GM18517 (cell line): ENCODE results near the gene CORIN.

Experiments used
- ATAC-seq: cut with Tn5 transposase; IDR thresholded peaks from one replicate; pipeline ENCODE4 v1.9.1; 2021; ENCODE audit warnings: mild to moderate bottlenecking, moderate library complexity; ENCODE audit not compliant: unreplicated experiment

CORIN gene

DNA sequence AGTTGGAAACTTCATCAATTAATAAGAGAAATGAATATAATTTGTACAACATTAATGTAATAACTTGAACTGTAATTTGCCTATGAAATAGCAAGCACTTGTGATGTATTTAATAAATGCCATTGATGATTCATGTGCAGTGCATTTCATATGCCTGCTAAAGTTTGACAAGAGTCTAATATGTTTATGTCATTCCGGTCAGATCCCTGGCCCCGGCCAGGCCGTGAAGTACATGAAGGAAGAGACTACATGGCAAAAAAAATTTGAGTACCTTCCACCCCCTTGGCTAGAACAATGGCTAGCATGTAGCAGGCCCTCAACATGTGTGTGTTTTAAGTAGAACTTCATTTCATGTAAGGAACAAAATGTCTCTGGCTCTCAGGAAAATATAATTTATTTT, 191.5 kb downstream of the CORIN start:
- ATAC-seq = no peak

DNA sequence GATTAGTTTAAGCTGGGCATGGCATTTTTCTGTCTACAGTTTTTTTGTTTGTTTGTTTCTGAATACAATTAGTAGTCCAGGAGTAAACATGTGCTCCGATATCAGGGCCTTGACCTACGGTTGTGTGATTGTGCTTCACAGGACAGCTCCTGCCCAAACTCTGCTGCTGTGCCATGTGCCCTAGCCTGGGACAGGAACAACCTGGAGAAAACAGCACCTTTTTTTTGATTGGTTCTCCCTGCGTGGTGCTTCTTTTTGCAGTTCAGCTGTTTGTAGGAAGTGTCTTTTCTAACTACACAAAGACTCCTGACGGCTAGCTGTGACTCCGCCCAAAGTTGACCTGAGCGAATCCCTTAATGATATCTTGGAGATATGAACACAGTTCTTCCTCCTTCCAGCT, 194.0 kb downstream of the CORIN start:
- ATAC-seq = no peak

DNA sequence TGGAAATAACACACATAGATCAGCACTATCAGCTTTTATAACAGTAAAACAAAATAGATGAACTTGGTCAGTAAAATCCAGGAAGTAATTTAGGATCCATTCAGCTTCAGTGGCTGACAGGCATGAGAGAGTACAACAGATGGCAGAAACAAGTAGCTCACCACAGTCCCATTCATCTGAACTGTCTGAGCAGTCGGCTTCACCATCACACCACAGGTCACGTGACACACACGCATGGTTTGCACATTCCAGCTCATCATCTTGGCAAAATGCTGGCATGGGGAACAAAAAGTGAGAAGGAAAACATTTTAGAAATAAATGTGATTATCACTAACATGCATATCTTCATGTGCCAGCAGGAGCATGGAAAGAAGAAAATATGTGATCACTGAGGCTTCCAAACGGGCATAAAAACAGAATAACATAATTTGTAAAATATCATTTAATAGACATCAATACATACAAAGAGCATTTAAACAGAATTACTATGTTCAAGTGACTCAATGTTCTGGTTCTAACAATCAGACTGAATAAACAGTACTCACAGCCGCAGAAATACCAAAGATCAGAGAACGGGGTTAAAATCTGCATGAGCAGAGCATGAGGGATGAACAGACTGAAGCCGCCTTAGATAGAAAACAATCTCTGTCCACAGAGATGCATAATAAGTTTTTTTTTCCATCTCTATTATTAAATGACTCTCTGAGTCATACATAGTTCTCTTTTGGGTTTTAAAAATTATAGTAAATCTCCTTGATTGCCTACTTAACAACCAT, 194.7 kb downstream of the CORIN start:
- no peak for ATAC-seq

DNA sequence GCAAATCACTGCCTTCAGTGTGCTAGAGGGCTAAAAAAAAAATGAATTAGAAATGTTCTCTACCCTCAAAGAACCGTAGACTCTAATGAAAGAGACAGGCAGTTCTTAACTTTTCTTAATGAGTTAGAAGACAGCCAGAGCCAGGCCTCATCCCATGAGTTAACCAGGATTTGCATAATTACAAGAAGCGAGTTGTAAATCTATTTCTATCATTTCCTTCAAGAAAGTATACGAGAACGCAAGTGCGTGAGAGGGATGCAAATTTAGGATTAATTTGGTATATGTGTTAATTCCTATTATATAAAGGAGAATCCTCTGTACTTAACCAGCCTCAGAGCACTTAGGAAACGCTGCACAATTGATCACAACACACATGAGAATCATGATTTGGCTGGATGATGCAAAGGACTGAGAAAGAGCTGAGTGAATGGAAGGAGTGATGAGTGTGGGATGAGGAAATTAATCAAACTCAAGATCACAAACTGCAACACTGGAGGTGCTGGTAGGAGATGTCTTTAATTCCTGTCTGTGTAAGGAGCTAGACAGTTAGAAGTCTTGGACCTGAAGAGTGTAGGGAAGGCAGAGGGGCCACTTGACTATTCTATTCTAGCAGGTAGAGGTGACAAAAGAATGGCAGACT, 195.6 kb downstream of the CORIN start:
- no peak for ATAC-seq

DNA sequence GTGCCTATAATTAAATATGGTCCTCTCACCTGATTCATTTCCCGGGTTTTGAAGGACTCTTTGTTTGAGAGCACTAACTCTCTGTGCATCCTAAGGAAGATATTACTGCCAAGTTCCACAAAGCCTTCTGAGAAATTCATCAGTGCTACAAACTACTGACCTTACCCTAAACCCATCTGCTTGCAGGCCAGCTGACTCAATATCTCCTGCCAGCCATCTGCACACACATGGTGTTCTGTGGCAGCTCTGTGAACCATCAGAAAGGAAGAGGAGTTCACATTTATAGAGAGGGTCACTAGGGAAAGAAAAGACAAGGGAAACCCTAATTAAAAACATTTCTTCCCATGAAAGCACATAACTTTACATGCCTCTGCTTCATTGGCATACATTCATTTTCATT, 196.1 kb downstream of the CORIN start:
- no peak for ATAC-seq

DNA sequence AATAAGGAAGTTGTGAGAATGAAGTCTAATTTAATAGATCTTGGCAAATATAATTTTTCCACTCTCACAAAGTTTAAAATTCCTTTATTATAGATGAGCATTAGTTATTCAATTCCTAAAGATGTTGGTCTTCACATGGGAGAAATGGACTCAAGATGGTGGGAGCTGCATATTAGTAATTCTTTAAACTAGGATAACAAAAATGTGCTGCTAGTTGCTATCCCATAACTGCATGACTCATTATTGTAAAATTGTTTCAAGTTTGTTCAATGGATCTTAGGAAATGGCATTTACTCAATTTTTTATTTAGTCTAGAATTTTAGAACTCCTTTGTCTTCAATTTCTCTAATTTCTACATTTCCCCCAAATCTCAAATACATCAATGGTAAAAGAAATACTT, 197.0 kb downstream of the CORIN start:
- ATAC-seq = no peak

DNA sequence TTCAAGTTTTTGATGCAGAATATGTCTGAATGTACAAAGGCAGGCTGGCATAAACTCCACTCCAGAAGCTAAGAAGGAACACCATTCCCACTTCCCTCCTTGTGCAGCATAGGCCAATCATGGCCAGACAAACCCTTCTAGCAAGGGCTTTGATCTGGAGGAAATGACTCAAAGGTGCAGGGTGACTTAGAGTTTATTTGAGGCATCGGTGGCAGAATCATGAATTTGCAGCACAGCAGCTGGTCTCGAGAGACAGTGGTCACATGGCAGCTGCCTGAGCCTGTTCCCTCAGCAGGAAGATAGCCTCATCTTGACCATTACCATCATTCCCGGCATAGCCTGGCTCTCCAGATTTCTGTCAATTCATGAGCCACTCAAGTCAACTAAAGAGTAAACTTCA, 198.3 kb downstream of the CORIN start:
- ATAC-seq = no peak

DNA sequence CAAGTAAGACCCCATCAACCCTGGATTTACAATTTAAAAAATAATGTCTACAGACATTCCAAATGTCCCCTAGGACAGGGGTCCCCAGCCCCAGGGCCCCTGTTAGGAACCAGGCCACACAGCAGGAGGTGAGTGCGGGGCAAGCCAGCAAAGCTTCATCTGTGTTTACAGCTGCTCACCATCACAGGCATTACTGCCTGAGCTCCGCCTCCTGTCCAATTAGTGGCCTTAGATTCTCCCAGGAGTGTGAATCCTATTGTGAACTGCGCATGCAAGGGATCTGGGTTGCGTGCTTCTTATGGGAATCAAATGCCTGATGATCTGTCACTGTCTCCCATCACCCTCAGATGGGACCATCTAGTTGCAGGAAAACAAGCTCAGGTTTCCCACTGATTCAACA, 206.7 kb downstream of the CORIN start:
- ATAC-seq = no peak

DNA sequence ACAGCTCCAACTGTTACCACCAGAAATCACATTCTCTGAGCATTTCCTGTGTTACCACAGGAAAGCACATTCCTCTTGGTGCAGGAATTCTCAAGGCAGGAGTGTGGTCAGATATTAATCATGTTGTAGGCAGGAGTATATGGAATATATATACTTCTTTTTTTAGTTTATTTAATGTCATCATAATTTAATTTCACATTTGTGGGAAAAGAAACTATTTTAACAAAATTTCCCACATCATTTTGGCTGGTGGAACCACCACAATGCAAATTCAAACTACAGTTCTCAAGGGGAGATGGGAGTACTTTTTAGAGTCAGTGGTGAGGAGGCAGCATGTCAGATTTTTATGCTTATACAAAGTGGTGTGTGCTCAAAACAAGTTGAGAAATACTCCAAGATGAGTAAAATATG, 213.8 kb downstream of the CORIN start:
- no peak for ATAC-seq

DNA sequence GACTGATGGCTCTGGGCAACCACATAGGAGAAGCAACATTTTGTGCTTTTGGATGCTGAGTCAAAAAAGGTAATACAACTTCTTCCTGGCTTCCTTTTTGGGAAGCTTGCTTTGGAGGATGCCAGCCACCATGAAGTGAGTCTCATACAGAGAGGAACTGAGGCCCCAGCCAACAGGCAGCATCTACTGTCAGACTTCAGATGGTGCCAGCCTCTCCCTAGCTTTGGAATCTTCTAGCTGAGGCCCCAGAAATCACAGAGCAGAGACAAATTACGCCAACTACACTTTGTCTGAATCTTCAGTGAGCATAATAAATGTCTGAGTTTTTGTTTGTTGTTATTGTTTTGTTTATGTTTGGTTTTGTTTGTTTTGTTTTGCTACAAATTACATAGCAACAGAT, 216.7 kb downstream of the CORIN start:
- ATAC-seq = no peak

DNA sequence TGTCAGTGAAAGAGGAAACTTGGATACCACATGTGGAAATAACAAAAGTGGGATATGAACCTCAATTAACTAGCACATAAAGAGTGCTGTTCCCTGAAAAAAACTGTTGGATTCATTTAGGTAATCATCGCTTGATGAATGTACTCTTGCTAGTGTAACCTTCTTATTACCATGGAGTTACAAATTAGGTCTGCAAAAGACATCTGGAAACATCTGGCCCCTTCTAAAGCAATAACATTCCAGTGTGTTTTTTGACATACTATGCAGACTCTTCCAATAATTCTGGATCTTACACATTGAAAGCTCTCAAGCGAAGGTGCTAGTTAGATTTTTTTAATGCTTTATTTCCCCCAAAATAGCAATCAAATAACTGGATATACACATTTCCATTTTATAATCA, 218.2 kb downstream of the CORIN start:
- ATAC-seq = no peak

DNA sequence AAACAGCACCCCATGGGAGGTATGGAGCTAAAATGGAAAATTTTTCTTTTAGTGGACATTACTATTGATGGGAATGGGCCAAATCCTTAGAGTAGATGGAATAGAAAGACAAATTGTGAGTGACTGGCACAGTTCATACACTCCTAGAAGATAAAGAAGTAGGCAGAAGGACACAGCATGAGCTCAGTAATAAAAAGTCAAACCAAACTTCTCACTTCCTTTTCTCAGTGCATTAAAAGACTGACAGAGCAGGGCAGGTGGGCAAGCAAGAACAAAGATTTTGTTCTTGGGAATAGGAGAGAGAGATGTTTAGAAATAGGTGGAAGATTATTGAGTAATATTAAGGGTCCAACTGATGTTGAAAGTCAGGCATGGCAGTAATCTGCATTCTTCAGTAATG, 220.3 kb downstream of the CORIN start:
- peak; percentile 79 for ATAC-seq

DNA sequence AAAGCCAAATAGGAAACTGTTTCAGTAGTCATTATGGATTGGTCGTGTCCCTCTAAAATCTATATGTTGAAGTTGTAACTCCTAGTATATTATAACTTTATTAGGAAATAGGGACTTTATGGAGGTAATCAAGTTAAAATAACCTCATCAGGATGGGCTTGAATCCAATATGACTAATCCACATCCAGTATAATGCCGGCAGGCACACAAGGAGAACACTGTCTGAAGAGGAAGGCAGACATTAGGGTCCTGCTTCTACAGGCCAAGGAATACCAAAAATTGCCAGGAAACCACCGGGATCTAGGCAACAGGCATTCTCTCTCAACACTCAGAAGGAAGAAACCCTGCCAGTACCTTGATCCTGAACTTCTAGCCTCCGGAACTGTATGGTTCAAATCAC, 222.5 kb downstream of the CORIN start:
- ATAC-seq = no peak

DNA sequence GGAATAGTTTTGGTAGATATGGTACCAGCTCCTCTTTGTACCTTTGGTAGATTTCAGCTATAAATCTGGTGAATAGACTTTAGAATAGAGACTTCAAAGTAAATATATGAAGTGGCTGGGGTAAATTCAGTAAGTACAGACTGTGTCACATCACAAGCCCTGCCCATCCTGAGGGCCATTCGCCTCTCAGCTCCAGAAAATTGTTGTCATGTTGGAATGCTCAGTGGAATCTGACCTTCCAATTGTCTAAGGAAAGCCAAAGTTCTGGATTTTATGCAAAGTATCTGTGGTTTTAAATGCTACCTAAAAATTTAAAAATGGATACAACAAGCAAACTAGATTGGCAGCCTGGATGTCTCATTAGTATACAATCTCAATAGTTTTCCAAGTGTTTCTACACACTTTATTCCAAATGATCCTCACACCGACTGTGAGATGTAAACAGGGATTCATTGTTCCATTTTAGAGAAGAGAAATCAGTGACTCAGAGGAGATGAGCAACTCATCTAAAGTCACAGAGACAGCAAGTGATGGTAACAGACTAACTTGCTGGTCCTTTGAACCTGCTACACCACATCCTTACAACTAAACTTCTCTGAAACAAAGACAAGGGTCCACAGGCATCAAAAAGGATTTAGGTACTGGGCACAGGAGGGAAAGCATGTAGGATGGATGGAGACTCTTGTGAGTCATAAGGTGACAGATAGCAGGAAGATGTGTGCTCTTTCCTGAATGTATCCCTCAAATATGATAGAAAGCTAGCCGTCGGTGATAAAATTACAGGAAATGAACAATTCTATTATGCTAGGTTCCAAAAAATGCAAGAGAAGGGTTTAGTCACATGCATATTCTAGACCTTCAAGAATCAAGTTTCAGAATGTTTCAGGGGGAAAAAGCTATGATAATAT, 225.5 kb downstream of the CORIN start:
- no peak for ATAC-seq

DNA sequence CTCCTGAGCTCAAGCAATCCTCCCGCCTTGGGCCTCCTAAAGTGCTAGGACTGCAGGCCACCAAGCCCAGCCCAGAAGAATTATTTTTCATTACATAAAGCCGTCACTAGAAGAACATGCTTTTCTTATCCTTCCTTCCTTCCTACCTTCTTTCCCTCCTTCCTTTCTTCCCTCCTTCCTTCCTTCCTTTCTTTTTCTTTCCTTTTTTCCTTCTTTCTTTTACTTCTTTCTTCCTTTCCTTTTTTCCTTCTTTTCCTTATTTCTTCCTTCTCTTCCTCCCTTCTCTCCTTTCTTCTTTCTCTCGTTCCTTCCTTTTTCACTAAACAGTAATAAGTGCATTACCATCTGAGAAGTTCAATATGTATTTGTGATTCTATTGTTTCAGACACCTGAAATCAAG, 231.4 kb downstream of the CORIN start:
- no peak for ATAC-seq

DNA sequence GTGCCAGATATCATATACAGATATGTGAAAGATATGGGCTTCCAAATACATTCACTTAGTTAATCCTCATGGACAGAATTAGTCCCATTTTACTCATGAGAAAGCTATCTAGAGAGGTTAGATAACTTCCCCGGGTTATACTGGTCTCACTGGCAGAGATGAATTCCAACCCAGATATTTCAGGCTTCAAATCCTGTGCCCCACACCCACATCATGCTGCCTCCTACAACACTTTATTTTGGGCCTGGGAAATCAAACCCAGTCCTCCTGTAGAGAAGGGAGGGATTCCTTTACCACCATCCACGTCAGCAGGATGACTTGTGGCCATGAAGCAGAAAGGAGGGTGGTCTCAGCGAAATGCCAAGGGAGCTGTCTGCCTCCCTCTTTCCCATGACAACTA, 239.0 kb downstream of the CORIN start:
- no peak for ATAC-seq

DNA sequence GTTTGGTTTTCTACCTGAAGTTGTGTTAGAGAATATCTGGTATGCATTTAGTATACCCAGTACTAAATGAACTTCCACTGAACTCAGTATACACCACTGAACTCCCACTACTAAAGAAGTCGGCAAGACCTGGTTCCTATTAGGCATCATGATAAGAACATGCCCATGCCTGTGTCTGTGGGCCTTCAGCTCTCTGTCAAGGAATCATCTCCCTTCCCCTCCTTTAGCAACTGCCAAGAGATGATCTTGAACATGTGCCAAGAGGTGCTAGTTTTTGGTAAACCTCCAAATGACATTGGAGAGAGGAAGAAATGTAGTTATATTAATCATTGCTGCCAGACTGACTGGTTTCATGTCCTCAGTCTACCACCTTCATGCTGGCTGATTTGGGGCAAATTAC, 239.5 kb downstream of the CORIN start:
- no peak for ATAC-seq

DNA sequence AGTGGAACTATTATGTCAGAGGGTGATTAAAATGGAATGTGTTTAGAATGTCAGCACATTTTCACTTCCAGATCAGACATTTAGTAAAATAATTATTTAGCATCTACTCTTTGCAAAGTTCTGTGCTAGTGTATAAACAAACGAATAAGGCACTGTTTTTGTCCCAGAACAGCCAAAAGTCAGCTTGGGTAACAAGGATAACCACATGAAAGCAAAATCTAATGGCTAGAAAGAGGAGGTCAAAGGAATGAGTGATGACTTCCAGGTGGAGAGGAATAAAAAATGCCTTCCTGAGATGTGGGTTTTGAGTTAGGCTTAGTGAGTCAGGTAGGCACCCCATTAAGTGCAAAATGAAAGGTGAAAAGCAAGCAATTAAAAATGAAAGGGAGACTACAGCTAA, 240.2 kb downstream of the CORIN start:
- no peak for ATAC-seq

DNA sequence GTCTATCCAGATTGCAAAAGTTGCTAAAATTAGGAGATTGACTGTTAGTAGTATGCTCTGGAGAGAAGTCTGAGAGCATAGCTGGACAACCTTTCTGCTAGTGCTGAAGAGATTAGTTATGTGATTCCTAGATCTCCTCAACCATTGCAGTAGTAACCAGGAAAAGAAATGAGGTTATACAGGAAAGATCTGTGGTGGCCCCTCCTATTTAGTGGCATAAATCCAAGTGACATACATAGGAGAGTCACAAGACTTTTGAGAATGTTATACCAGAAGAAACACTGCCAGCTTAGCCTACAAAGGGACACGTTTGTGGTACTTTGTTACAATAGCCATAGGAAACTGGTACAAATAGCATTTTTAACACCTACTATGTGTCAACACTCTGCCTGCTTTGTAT, 247.5 kb downstream of the CORIN start:
- no peak for ATAC-seq

DNA sequence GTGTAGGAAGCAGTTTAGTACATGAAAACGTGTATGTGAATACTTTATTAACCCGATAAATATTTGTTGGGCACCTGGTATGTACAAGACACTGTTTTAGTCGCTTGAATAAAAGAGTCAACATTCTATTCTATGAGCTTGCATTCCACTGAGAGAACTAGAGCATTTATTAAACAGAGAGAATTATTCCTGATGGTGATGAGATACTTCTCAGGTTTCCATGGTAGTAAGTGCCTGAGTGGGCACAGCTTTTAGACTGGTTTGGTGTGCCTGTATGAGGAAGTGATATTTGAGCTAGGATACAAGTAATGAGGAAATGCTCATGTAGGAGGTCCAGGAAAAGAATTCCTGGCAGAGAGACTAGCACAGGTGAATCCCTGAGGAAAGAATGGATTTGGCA, 258.6 kb downstream of the CORIN start:
- ATAC-seq = no peak

DNA sequence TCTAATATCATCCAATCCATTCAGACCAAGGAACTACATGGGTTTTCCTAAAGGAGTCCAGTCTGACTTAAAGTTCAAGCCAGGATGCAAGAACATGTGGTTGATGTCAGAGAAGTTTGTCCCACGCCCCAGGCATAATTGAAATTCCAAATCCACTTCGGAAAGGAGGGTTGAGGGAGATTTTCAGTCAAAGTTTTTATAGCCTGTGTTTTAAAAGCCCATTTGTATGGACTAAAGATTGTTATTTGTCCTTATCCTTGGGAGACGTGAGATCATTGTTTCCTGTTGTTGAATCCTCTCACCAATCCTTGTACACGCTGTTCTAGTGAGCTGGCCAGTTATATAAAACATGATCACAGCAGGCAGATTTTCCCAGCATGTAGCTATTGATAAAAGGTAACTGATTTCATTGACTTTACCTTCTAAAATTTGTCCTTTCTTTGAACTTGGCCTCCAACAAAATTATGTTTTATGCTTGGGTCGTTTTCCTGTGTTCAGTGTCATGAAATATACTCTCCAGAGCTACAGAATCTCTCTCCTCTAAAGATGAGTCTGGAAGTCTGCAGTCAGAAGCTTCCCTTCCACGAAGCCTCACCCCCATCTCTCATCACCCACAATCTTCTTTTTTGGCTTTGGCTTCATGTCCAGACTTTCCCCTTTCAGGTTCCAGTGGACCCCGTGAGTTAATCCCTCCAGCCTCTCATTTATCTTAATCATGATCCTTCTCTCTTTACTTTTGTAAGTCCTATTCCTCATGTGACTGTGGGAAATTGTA, 259.9 kb downstream of the CORIN start:
- ATAC-seq = no peak
